ENCODE results near the gene NRXN3. TPM values are rescaled to one million over a fixed set of nuclear protein-coding genes. Genes with fewer than 3 reads are reported as not detected.
A peak's percentile ranks its signal among the peaks of the same experiment; 100 is the strongest.

The NRXN3 gene
- polyA plus RNA-seq, 1 donor from 2014 or later = 110 TPM

GRCh38 chr14:78608998-78609787, 439.0 kb downstream of the NRXN3 start:
- H3K9me2 ChIP-seq (ENCODE audit: insufficient read depth, low read length) = no peaks in the 10 kb centered on the region
- no peaks in the 10 kb centered on the region for H3K9me3 ChIP-seq (ENCODE audit: low read length)
- no peak overlapping the region for H3K9ac ChIP-seq (ENCODE audit: low read length)
- no peak overlapping the region for H2AFZ ChIP-seq (ENCODE audit: low read depth, low read length)
- no peaks in the 10 kb centered on the region for H4K20me1 ChIP-seq (ENCODE audit: insufficient read depth)
- TF ChIP-seq RAD21 (conservative IDR thresholded peaks at IDR 0.05) (no peak), MXI1 (conservative IDR thresholded peaks at IDR 0.05; ENCODE audit: poor library complexity, severe bottlenecking) (no peak), EZH2 (IDR thresholded peaks at IDR 0.05; ENCODE audit: borderline replicate concordance, insufficient read depth, low read length, poor library complexity, severe bottlenecking) (no peak), POLR2AphosphoS5 (IDR thresholded peaks at IDR 0.05) (no peak), CTCF (IDR thresholded peaks at IDR 0.05; ENCODE audit: poor library complexity, severe bottlenecking) (no peak), EP300 (conservative IDR thresholded peaks at IDR 0.05; ENCODE audit: poor library complexity, severe bottlenecking) (no peak), TAF1 (IDR thresholded peaks at IDR 0.05; ENCODE audit: low read depth) (no peak), SMC3 (conservative IDR thresholded peaks at IDR 0.05; ENCODE audit: poor library complexity) (no peak)
- TF ChIP-seq, protein P1, sequence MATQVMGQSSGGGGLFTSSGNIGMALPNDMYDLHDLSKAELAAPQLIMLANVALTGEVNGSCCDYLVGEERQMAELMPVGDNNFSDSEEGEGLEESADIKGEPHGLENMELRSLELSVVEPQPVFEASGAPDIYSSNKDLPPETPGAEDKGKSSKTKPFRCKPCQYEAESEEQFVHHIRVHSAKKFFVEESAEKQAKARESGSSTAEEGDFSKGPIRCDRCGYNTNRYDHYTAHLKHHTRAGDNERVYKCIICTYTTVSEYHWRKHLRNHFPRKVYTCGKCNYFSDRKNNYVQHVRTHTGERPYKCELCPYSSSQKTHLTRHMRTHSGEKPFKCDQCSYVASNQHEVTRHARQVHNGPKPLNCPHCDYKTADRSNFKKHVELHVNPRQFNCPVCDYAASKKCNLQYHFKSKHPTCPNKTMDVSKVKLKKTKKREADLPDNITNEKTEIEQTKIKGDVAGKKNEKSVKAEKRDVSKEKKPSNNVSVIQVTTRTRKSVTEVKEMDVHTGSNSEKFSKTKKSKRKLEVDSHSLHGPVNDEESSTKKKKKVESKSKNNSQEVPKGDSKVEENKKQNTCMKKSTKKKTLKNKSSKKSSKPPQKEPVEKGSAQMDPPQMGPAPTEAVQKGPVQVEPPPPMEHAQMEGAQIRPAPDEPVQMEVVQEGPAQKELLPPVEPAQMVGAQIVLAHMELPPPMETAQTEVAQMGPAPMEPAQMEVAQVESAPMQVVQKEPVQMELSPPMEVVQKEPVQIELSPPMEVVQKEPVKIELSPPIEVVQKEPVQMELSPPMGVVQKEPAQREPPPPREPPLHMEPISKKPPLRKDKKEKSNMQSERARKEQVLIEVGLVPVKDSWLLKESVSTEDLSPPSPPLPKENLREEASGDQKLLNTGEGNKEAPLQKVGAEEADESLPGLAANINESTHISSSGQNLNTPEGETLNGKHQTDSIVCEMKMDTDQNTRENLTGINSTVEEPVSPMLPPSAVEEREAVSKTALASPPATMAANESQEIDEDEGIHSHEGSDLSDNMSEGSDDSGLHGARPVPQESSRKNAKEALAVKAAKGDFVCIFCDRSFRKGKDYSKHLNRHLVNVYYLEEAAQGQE (IDR thresholded peaks at IDR 0.05; ENCODE audit: borderline replicate concordance) = no peak
- no peaks in the 10 kb centered on the region for H3K36me3 ChIP-seq (ENCODE audit: insufficient read depth, low read length)
- no peaks in the 10 kb centered on the region for H3K27me3 ChIP-seq (ENCODE audit: insufficient read depth, low read depth, low read length)
- no peak overlapping the region for H3K4me2 ChIP-seq (ENCODE audit: low read length)
- H3K27ac ChIP-seq (ENCODE audit: low read length) = no peak overlapping the region
- H3K4me3 ChIP-seq (ENCODE audit: low read length) = no peak overlapping the region
- no peaks in the 10 kb centered on the region for H3F3A ChIP-seq (ENCODE audit: insufficient read depth, low read length, poor library complexity, severe bottlenecking)
- H3K79me2 ChIP-seq (replicated peaks; ENCODE audit: insufficient read depth, low read length) = peaks cover 4% of the 10 kb centered on the region

- no peaks in the 10 kb centered on the region for H4K20me1 ChIP-seq (ENCODE audit: insufficient read depth)
- no peaks in the 10 kb centered on the region for H3K27me3 ChIP-seq (ENCODE audit: insufficient read depth, low read depth, low read length)
- peak overlapping the region; percentile 45 for H3K9ac ChIP-seq (ENCODE audit: low read length)
- peaks cover 4% of the 10 kb centered on the region for H3K79me2 ChIP-seq (replicated peaks; ENCODE audit: insufficient read depth, low read length)
- H3K9me2 ChIP-seq (ENCODE audit: insufficient read depth, low read length) = no peaks in the 10 kb centered on the region
- H3K4me2 ChIP-seq (ENCODE audit: low read length) = peak overlapping the region; percentile 77
- H2AFZ ChIP-seq (ENCODE audit: low read depth, low read length) = peak overlapping the region; percentile 41
- H3K9me3 ChIP-seq (ENCODE audit: low read length) = no peaks in the 10 kb centered on the region
- no peaks in the 10 kb centered on the region for H3F3A ChIP-seq (ENCODE audit: insufficient read depth, low read length, poor library complexity, severe bottlenecking)
- H3K36me3 ChIP-seq (ENCODE audit: insufficient read depth, low read length) = no peaks in the 10 kb centered on the region
- H3K4me3 ChIP-seq (ENCODE audit: low read length) = peak overlapping the region; percentile 43
- peak overlapping the region; percentile 86 for H3K27ac ChIP-seq (ENCODE audit: low read length)
- no peak for TF ChIP-seq CTCF (IDR thresholded peaks at IDR 0.05; ENCODE audit: poor library complexity, severe bottlenecking)
- TF ChIP-seq, protein P1 (IDR thresholded peaks at IDR 0.05; ENCODE audit: borderline replicate concordance) = peak; percentile 75
- TF ChIP-seq TAF1 (IDR thresholded peaks at IDR 0.05; ENCODE audit: low read depth) = no peak
- TF ChIP-seq SMC3 (conservative IDR thresholded peaks at IDR 0.05; ENCODE audit: poor library complexity) = peak; percentile 34
- TF ChIP-seq EZH2 (IDR thresholded peaks at IDR 0.05; ENCODE audit: borderline replicate concordance, insufficient read depth, low read length, poor library complexity, severe bottlenecking) = no peak
- no peak for TF ChIP-seq MXI1 (conservative IDR thresholded peaks at IDR 0.05; ENCODE audit: poor library complexity, severe bottlenecking)
- TF ChIP-seq EP300 (conservative IDR thresholded peaks at IDR 0.05; ENCODE audit: poor library complexity, severe bottlenecking) = peak; percentile 94
- TF ChIP-seq POLR2AphosphoS5 (IDR thresholded peaks at IDR 0.05) = peak; percentile 74
- peak; percentile 19 for TF ChIP-seq RAD21 (conservative IDR thresholded peaks at IDR 0.05)
These were observed 440.8 kb downstream of the NRXN3 start for GRCh38 chr14:78610994-78611393.
